SU-DHL-6 (cell line): ENCODE results near the gene OBI1.

Experiments used
- EZH2phosphoT487 ChIP-seq: fragments of 200-600 bp; sonication (generic), shearing (Covaris generic); conservative IDR thresholded peaks from 2 replicates; pipeline ENCODE4 v1.6.1; 2018; ENCODE audit warnings: mild to moderate bottlenecking, antibody characterized with exemption, low read length, moderate library complexity, mixed read lengths
- TF ChIP-seq, protein P1 (sequence below): fragments of 200-600 bp; sonication (generic); IDR thresholded peaks from one replicate; pipeline ENCODE4 v1.5.1; 2017; ENCODE audit warnings: antibody characterized with exemption, mild to moderate bottlenecking, low read length, moderate library complexity; ENCODE audit not compliant: insufficient read depth, poor library complexity, severe bottlenecking

- TF ChIP-seq, protein P1, sequence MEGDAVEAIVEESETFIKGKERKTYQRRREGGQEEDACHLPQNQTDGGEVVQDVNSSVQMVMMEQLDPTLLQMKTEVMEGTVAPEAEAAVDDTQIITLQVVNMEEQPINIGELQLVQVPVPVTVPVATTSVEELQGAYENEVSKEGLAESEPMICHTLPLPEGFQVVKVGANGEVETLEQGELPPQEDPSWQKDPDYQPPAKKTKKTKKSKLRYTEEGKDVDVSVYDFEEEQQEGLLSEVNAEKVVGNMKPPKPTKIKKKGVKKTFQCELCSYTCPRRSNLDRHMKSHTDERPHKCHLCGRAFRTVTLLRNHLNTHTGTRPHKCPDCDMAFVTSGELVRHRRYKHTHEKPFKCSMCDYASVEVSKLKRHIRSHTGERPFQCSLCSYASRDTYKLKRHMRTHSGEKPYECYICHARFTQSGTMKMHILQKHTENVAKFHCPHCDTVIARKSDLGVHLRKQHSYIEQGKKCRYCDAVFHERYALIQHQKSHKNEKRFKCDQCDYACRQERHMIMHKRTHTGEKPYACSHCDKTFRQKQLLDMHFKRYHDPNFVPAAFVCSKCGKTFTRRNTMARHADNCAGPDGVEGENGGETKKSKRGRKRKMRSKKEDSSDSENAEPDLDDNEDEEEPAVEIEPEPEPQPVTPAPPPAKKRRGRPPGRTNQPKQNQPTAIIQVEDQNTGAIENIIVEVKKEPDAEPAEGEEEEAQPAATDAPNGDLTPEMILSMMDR, result no peak
- no peak for TF ChIP-seq EZH2phosphoT487
These were observed 958 bp upstream of the OBI1 start for GRCh38 chr13:78659732-78660494.
